NCI-H82 treated with DMSO at 0.1 percent for 48 hours (cell line): ENCODE results near the gene BEAN1.

Experiments used
- DNase-seq: peaks from one replicate; lab custom pipeline; 2025; ENCODE audit not compliant: unreplicated experiment; lab: John Stamatoyannopoulos, UW

BEAN1 gene

GRCh38 chr16:66395806-66396555, 31.1 kb upstream of the BEAN1 start:
- DNase-seq: no peak

GRCh38 chr16:66397736-66398433, 29.2 kb upstream of the BEAN1 start:
- no peak for DNase-seq

GRCh38 chr16:66399031-66399430, 28.1 kb upstream of the BEAN1 start:
- no peak for DNase-seq

GRCh38 chr16:66399930-66400329, 27.2 kb upstream of the BEAN1 start:
- DNase-seq: peak; percentile 4

- no peak for DNase-seq
These were observed 26.4 kb upstream of the BEAN1 start for GRCh38 chr16:66400503-66401380.

- no peak for DNase-seq
These were observed 25.5 kb upstream of the BEAN1 start for GRCh38 chr16:66401610-66402009.

- DNase-seq: no peak
These were observed 24.9 kb upstream of the BEAN1 start for GRCh38 chr16:66402166-66402565.

- no peak for DNase-seq
These were observed 24.4 kb upstream of the BEAN1 start for GRCh38 chr16:66402591-66403230.

GRCh38 chr16:66403531-66404145, 23.5 kb upstream of the BEAN1 start:
- DNase-seq: no peak

- no peak for DNase-seq
These were observed 21.9 kb upstream of the BEAN1 start for GRCh38 chr16:66405057-66405783.

GRCh38 chr16:66406534-66407221, 20.4 kb upstream of the BEAN1 start:
- peak; percentile 14 for DNase-seq

- DNase-seq: no peak
These were observed 18.7 kb upstream of the BEAN1 start for GRCh38 chr16:66408163-66409048.

GRCh38 chr16:66409156-66409555, 17.9 kb upstream of the BEAN1 start:
- DNase-seq: no peak

GRCh38 chr16:66412182-66412581, 14.9 kb upstream of the BEAN1 start:
- DNase-seq: no peak

GRCh38 chr16:66414891-66415290, 12.2 kb upstream of the BEAN1 start:
- no peak for DNase-seq

GRCh38 chr16:66416136-66416535, 11.0 kb upstream of the BEAN1 start:
- no peak for DNase-seq

GRCh38 chr16:66416939-66417700, 10.0 kb upstream of the BEAN1 start:
- DNase-seq: no peak
